Neuron (in vitro differentiated cells): ENCODE data around the gene RGS10.
"Not testable (repeated sequence)": the region's sequence is repeated elsewhere in the genome, so short reads cannot be mapped to it uniquely, and the experiment has no call there.

Experiments
- H2AFZ ChIP-seq: one replicate; pipeline ENCODE4 v1.6.1; 2013; ENCODE audit warnings: low read depth, mild to moderate bottlenecking, inconsistent platforms, low read length, moderate library complexity
- H3K27me3 ChIP-seq: one replicate; pipeline ENCODE4 v1.6.1; 2013; ENCODE audit warnings: low read length; ENCODE audit not compliant: insufficient read depth
- H3K36me3 ChIP-seq: one replicate; pipeline ENCODE4 v1.6.1; 2013; ENCODE audit warnings: low read length; ENCODE audit not compliant: insufficient read depth
- H3K4me1 ChIP-seq: one replicate; pipeline ENCODE4 v1.6.1; 2013; ENCODE audit warnings: low read length; ENCODE audit not compliant: insufficient read depth
- H3K4me3 ChIP-seq: 2 replicates; pipeline ENCODE4 v1.5.1; 2013; ENCODE audit warnings: mild to moderate bottlenecking, low read length, moderate library complexity
- H3K9me3 ChIP-seq: one replicate; pipeline ENCODE4 v1.6.1; 2013; ENCODE audit warnings: low read length

Gene RGS10

DNA sequence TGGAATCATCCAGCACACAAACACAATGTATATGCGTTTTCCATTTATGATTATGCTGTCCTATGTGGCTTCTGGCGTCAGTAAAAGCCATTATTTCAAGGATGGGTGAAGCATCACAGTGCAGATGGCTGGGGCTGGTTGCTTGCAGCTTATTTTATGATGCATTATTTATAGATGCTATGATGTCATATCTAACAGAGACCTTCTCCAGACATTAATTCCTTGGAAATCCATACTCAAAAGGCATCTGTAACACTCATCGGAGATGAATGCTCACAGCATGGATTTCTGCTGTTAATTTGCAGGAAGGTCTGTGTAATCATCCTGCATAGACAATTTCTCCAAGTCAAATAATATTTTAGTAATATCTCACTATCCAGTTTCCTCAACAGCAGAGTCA is 7.2 kb downstream of the RGS10 start:
- Histone ChIP-seq H3K4me3 (no peak overlapping the region), H2AFZ (no peak overlapping the region), H3K4me1 (no peaks in the 10 kb centered on the region), H3K36me3 (no peaks in the 10 kb centered on the region), H3K27me3 (peaks cover 38% of the 10 kb centered on the region), H3K9me3 (no peaks in the 10 kb centered on the region)

DNA sequence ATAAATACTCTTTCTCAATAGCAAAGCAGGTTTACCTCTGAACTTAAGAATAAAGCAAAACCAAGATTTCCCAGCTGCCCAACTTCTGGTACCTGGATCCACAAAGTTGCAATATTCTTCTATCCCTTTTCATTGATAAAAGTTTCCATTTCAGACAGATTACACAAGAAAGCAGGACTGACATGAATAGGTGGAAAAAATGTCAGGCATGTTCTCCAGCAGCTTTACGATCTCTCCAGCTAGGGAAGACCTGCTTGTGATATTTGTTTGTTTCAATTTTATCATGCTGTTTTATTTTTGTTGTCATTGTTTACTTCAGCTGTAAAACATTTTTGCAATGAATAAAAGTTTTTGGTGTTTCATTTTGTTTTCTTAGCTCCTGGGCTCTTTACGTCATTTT is 9.0 kb downstream of the RGS10 start:
- Histone ChIP-seq H2AFZ (no peak overlapping the region), H3K4me3 (no peak overlapping the region), H3K36me3 (no peaks in the 10 kb centered on the region), H3K4me1 (no peaks in the 10 kb centered on the region), H3K27me3 (peaks cover 24% of the 10 kb centered on the region), H3K9me3 (no peaks in the 10 kb centered on the region)

DNA sequence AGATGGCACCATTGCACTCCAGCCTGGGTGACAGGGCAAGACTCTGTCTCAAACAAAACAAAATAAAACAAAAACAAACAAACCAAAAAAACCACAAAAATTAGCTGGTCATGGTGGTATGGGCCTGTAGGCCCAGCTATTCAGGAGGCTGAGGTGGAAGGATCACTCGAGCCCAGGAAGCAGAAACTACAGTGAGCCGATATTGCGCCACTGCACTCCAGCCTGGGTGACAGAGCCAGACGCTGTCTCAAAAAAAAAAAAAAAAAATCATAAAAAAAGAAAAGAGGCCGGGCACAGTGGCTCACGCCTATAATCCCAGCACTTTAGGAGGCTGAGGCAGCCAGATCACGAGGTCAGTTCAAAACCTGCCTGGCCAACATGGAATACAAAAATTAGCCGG is 9.7 kb downstream of the RGS10 start:
- H3K27me3 ChIP-seq, result peaks cover 17% of the 10 kb centered on the region
- not testable (repeated sequence) for H3K4me1 ChIP-seq, H3K36me3 ChIP-seq, H3K9me3 ChIP-seq, H3K4me3 ChIP-seq, H2AFZ ChIP-seq

DNA sequence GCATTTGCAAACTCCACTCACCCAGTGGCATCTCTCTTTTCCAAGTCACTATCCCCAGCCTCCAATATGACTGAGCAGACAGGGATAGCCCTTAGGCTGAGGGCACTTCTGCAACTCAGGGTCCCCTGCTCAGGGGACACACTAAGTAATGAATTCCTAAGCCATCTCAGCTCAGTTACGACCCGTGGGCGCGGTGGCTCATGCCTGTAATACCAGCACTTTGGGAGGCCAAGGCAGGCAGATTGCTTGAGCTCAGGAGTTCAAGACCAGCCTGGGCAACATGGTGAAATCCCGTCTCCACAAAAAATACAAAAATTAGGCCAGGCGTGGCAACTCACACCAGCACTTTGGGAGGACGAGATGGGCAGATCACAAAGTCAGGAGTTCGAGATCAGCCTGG is 10.3 kb downstream of the RGS10 start:
- not testable (repeated sequence) for H2AFZ ChIP-seq, H3K4me3 ChIP-seq, H3K4me1 ChIP-seq, H3K36me3 ChIP-seq, H3K9me3 ChIP-seq
- peaks cover 12% of the 10 kb centered on the region for H3K27me3 ChIP-seq

DNA sequence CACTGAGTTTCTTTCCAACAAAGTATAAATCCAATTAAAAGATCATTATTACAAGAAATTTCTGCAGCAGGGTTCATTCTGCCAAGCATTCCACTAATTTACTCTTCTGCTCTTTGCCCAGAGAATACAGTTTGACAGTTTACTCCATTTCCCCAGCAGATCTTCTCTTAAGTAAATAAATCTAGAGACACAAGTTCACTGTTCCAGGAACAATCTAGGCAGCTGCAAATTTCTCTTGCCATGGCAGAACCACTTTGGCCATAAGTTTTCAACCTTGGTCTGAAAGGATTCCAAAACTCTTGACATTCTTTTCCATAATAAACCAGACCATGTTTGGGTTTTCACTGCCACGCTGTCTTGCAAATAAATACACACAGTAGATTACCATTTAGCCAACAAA is 11.5 kb downstream of the RGS10 start:
- peaks cover 12% of the 10 kb centered on the region for H3K27me3 ChIP-seq
- H3K9me3 ChIP-seq, result no peaks in the 10 kb centered on the region
- H2AFZ ChIP-seq, result no peak overlapping the region
- no peaks in the 10 kb centered on the region for H3K4me1 ChIP-seq
- no peaks in the 10 kb centered on the region for H3K36me3 ChIP-seq
- no peak overlapping the region for H3K4me3 ChIP-seq

GRCh38 chr10:119528663-119529237 is 13.8 kb downstream of the RGS10 start:
- not testable (repeated sequence) for H3K4me1 ChIP-seq, H3K36me3 ChIP-seq, H3K4me3 ChIP-seq, H3K9me3 ChIP-seq, H3K27me3 ChIP-seq, H2AFZ ChIP-seq

GRCh38 chr10:119526621-119527592 is 15.6 kb downstream of the RGS10 start:
- Histone ChIP-seq H3K9me3 (no peaks in the 10 kb centered on the region), H2AFZ (no peak overlapping the region), H3K4me3 (no peak overlapping the region), H3K36me3 (no peaks in the 10 kb centered on the region), H3K4me1 (no peaks in the 10 kb centered on the region), H3K27me3 (peaks cover 4% of the 10 kb centered on the region)

GRCh38 chr10:119526149-119526548 is 16.4 kb downstream of the RGS10 start:
- no peak overlapping the region for H3K4me3 ChIP-seq

DNA sequence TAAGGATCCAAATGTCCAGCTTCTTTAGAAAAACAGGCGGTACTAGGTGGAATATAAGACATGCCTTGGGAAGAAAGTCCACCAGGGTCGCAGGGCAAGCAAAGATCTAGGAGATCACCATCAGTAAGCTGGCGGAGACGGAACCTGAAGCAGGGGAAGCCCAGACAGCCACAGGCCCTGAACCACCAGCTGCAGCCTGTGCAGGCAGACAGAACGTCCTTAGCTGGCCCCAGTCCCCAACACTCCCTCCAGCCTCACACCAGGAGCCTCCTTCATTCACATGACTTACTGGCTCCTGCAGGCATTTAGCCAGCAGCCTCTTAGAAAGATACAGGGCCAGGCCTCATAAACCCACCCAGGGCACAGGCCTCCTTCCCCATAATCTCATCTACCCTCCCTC is 17.4 kb downstream of the RGS10 start:
- Histone ChIP-seq H2AFZ (no peak overlapping the region), H3K4me3 (no peak overlapping the region), H3K36me3 (no peaks in the 10 kb centered on the region), H3K27me3 (peaks cover 2% of the 10 kb centered on the region), H3K4me1 (no peaks in the 10 kb centered on the region), H3K9me3 (no peaks in the 10 kb centered on the region)

More at GRCh38 chr10:119526149-119526548, 16.4 kb downstream of the RGS10 start:
- Histone ChIP-seq H3K4me1 (no peaks in the 10 kb centered on the region), H3K27me3 (peaks cover 4% of the 10 kb centered on the region), H3K36me3 (no peaks in the 10 kb centered on the region), H2AFZ (no peak overlapping the region), H3K9me3 (no peaks in the 10 kb centered on the region)

DNA sequence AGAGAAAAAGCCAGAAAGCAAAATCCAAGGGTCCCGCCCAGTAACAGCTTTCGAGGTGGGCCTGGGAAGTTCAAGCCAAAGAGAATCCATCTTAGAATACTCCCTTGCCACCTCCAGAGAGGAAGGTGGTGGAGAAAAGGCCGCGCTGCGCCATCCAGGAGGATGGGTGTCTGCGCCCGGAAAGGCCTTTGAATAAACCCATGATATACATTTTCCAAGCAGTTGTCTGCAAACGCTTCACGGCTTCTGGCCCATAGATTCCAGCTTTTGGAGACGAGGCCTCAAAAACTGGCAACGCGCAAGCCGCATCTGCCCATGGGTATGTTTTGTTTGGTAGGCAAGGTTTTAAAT is 17.8 kb downstream of the RGS10 start:
- no peaks in the 10 kb centered on the region for H3K4me1 ChIP-seq
- H3K27me3 ChIP-seq, result peaks cover 2% of the 10 kb centered on the region
- no peak overlapping the region for H2AFZ ChIP-seq
- H3K9me3 ChIP-seq, result no peaks in the 10 kb centered on the region
- H3K4me3 ChIP-seq, result no peak overlapping the region
- no peaks in the 10 kb centered on the region for H3K36me3 ChIP-seq

DNA sequence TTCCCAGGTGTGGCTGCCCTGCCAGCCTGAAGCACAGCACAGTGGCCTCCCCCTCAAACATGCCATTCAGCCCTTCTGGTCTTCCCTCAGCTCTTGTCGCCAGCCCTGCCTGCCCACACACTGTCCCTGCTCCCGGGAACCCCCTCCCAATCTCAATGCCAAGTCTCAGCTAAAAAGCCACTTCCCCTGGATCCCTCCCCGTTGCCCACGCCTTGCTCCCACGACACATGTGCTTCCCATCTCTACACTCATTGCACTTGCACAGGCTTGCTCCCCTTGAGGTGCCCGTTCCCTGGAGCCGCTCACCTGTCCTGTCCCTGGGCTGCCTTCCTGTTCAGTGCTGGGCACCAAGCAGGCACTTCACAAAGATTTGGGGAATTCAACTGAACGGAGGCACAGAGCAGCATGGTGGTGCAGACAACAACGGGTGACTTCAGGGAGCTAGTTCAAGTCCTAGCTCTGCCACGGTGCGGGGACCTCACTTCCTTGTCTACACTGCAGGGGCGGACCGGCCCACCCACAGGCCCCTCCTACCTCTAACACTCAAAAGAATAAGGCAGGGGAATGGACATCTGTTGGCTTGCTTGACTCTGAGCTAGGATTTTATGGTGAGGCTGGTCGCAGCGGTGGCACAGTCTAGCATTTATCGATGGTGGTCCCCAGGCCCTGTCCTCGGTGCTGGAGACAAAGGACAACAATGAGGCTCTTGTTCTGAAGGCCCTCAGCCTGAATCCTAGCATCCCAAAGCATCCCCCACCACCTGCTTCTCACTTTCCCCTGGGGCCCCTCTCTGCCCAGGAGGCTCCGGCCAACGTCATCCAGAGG is 18.4 kb downstream of the RGS10 start:
- no peaks in the 10 kb centered on the region for H3K9me3 ChIP-seq
- no peak overlapping the region for H2AFZ ChIP-seq
- H3K27me3 ChIP-seq, result peaks cover 2% of the 10 kb centered on the region
- no peaks in the 10 kb centered on the region for H3K36me3 ChIP-seq
- no peak overlapping the region for H3K4me3 ChIP-seq
- no peaks in the 10 kb centered on the region for H3K4me1 ChIP-seq

GRCh38 chr10:119522747-119523426 is 19.6 kb downstream of the RGS10 start:
- Histone ChIP-seq H2AFZ (no peak overlapping the region), H3K4me1 (no peaks in the 10 kb centered on the region), H3K36me3 (no peaks in the 10 kb centered on the region), H3K4me3 (no peak overlapping the region), H3K27me3 (no peaks in the 10 kb centered on the region), H3K9me3 (no peaks in the 10 kb centered on the region)
